Thoracic aorta (tissue), 2 donors: ENCODE results near the gene SCAMP3. TPM values are rescaled to one million over a fixed set of nuclear protein-coding genes. Genes with fewer than 3 reads are reported as not detected.

ENCODE experiments used
- ATAC-seq: fragments of 150-250 bp; one replicate; pipeline ENCODE4 v1.8.0; 2017; ENCODE audit warnings: low read depth; ENCODE audit not compliant: insufficient number of reproducible peaks, low FRiP score
- DNase-seq: peaks from one replicate; pipeline ENCODE4 v3.0.0-alpha.2; 2020; ENCODE audit warnings: low spot score
- H3K27ac ChIP-seq, 2 donors: fragments of 200-600 bp; sonication (generic); 1 replicate in 1 of 2; 2 replicates in 1 of 2; pipeline ENCODE4 v1.5.1; 2016; ENCODE audit warnings: mild to moderate bottlenecking in 2 of 2, moderate library complexity in 2 of 2
- H3K27me3 ChIP-seq: fragments of 200-600 bp; sonication (generic); replicated peaks from 2 replicates; pipeline ENCODE4 v1.6.0; 2016; ENCODE audit warnings: mild to moderate bottlenecking; ENCODE audit not compliant: insufficient read depth
- H3K36me3 ChIP-seq: fragments of 200-600 bp; sonication (generic); one replicate; pipeline ENCODE4 v1.5.1; 2016
- H3K4me1 ChIP-seq, 2 donors: fragments of 200-600 bp; sonication (generic); 1 replicate in 1 of 2; 2 replicates in 1 of 2; pipeline versions ENCODE4 v1.5.1 to v1.6.0; 2016; ENCODE audit warnings: low read depth in 2 of 2, mild to moderate bottlenecking in 1 of 2; ENCODE audit not compliant: control insufficient read depth in 1 of 2
- H3K4me3 ChIP-seq: fragments of 200-600 bp; sonication (generic); 2 replicates; pipeline ENCODE4 v1.5.1; 2016; ENCODE audit warnings: mild to moderate bottlenecking
- H3K9me3 ChIP-seq: fragments of 200-600 bp; sonication (generic); 2 replicates; pipeline ENCODE4 v1.5.1; 2016
- CTCF ChIP-seq: fragments of 200-600 bp; sonication (generic); IDR thresholded peaks from one replicate; pipeline ENCODE4 v1.5.1; 2019; ENCODE audit warnings: antibody characterized with exemption
- total RNA-seq, 2 donors: library from RNA; depleted of rRNA; stranded (reverse); fragments of >200 nt; gene quantifications; one replicate each; pipeline versions ENCODE4 v1.1.0 to v1.2.3, GENCODE V29; 2016

The SCAMP3 gene
- total RNA-seq, 2 donors from 2014 or later, result 32.5 to 50.2 TPM

- DNase-seq, result no peak
- Histone ChIP-seq H3K4me1 (peaks cover 4 to 22% of the 10 kb centered on the region in 2 donors), H3K36me3 (peaks cover 61% of the 10 kb centered on the region), H3K9me3 (no peaks in the 10 kb centered on the region), H3K4me3 (no peak overlapping the region), H3K27me3 (no peaks in the 10 kb centered on the region), H3K27ac (no peak overlapping the region)
- no peak for ATAC-seq
- TF ChIP-seq CTCF, result no peak
Measured at GRCh38 chr1:155268630-155269029, 6.5 kb upstream of the SCAMP3 start.

- TF ChIP-seq CTCF, result no peak
- DNase-seq (no peak), ATAC-seq (no peak)
- Histone ChIP-seq H3K4me1 (peaks cover 3 to 22% of the 10 kb centered on the region in 2 donors), H3K4me3 (no peak overlapping the region), H3K27ac (no peak overlapping the region), H3K9me3 (no peaks in the 10 kb centered on the region), H3K27me3 (no peaks in the 10 kb centered on the region), H3K36me3 (peaks cover 61% of the 10 kb centered on the region)
Measured at GRCh38 chr1:155267373-155267772, 5.2 kb upstream of the SCAMP3 start.

GRCh38 chr1:155266553-155266952 lies 4.4 kb upstream of the SCAMP3 start:
- Histone ChIP-seq H3K27ac (no peak overlapping the region), H3K36me3 (peaks cover 60% of the 10 kb centered on the region), H3K9me3 (no peaks in the 10 kb centered on the region), H3K27me3 (no peaks in the 10 kb centered on the region), H3K4me1 (peaks cover 2 to 16% of the 10 kb centered on the region in 2 donors), H3K4me3 (no peak overlapping the region)
- DNase-seq, result no peak
- no peak for ATAC-seq
- no peak for TF ChIP-seq CTCF

GRCh38 chr1:155263067-155263466 lies 907 bp upstream of the SCAMP3 start:
- H3K9me3 ChIP-seq, result no peaks in the 10 kb centered on the region
- no peak for ATAC-seq
- TF ChIP-seq CTCF, result no peak
- H3K36me3 ChIP-seq, result peaks cover 35% of the 10 kb centered on the region
- H3K27ac ChIP-seq, result no peak overlapping the region
- no peak for DNase-seq
- no peak overlapping the region for H3K4me3 ChIP-seq
- no peaks in the 10 kb centered on the region for H3K27me3 ChIP-seq
- H3K4me1 ChIP-seq, result peaks cover 7 to 22% of the 10 kb centered on the region in 2 donors

- peaks cover 7 to 24% of the 10 kb centered on the region in 2 donors for H3K4me1 ChIP-seq
- peaks cover 26% of the 10 kb centered on the region for H3K36me3 ChIP-seq
- DNase-seq, result no peak
- peak overlapping the region; percentile 93 for H3K4me3 ChIP-seq
- no peak for ATAC-seq
- TF ChIP-seq CTCF, result no peak
- H3K27ac ChIP-seq, result peak overlapping the region; percentile 82 to 87
- no peaks in the 10 kb centered on the region for H3K9me3 ChIP-seq
- H3K27me3 ChIP-seq, result no peaks in the 10 kb centered on the region
Measured at GRCh38 chr1:155261493-155261851, 688 bp downstream of the SCAMP3 start.
